SU-DHL-6 (cell line): ENCODE results near the gene ZSCAN10.

ENCODE experiments used
- EZH2phosphoT487 ChIP-seq: fragments of 200-600 bp; sonication (generic), shearing (Covaris generic); conservative IDR thresholded peaks from 2 replicates; pipeline ENCODE4 v1.6.1; 2018; ENCODE audit warnings: mild to moderate bottlenecking, antibody characterized with exemption, low read length, moderate library complexity, mixed read lengths
- TF ChIP-seq, protein P1 (sequence below): fragments of 200-600 bp; sonication (generic); IDR thresholded peaks from one replicate; pipeline ENCODE4 v1.5.1; 2017; ENCODE audit warnings: antibody characterized with exemption, mild to moderate bottlenecking, low read length, moderate library complexity; ENCODE audit not compliant: insufficient read depth, poor library complexity, severe bottlenecking

DNA sequence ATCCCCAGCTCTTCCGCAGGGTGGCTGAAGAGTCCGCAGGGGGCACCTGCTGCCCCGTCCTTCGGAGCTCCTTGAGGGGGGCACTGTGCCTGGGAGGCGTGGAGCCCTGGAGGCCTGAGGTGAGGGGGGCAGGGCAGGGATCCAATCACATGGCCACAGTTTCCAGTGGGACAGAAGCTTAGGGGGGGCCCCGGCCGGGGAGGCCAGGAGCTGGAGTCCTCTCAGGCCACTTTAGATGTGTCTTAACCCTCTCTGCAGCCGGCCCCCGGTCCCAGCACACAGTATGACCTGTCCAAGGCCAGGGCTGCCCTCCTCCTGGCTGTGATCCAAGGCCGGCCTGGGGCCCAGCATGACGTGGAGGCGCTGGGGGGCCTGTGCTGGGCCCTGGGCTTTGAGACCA lies 46.6 kb upstream of the ZSCAN10 start:
- TF ChIP-seq, protein P1, sequence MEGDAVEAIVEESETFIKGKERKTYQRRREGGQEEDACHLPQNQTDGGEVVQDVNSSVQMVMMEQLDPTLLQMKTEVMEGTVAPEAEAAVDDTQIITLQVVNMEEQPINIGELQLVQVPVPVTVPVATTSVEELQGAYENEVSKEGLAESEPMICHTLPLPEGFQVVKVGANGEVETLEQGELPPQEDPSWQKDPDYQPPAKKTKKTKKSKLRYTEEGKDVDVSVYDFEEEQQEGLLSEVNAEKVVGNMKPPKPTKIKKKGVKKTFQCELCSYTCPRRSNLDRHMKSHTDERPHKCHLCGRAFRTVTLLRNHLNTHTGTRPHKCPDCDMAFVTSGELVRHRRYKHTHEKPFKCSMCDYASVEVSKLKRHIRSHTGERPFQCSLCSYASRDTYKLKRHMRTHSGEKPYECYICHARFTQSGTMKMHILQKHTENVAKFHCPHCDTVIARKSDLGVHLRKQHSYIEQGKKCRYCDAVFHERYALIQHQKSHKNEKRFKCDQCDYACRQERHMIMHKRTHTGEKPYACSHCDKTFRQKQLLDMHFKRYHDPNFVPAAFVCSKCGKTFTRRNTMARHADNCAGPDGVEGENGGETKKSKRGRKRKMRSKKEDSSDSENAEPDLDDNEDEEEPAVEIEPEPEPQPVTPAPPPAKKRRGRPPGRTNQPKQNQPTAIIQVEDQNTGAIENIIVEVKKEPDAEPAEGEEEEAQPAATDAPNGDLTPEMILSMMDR, result no peak
- no peak for TF ChIP-seq EZH2phosphoT487
